Gastrocnemius medialis (tissue), 4 donors: Measurements from ENCODE around the gene NFATC4. TPM values are rescaled to one million over a fixed set of nuclear protein-coding genes. Genes with fewer than 3 reads are reported as not detected.

Source experiments
- ATAC-seq, 2 donors: fragments of 150-250 bp; one replicate each; pipeline ENCODE4 v1.9.1; 2016
- DNase-seq, 2 donors: peaks; one replicate each; pipeline ENCODE4 v3.0.0-alpha.2; 2019
- H3K27ac ChIP-seq, 4 donors: fragments of 200-600 bp; sonication (generic); 1 replicate in 1 of 4; 2 replicates in 3 of 4; pipeline ENCODE4 v1.5.1; 2016 to 2018; ENCODE audit warnings: mild to moderate bottlenecking in 2 of 4, moderate library complexity in 1 of 4
- H3K27me3 ChIP-seq, 3 donors: fragments of 200-600 bp; sonication (generic) in 2 of 3; 1 replicate in 1 of 3; 2 replicates in 2 of 3; pipeline versions ENCODE4 v1.5.1 to v1.6.0; 2016 to 2019; ENCODE audit warnings: mild to moderate bottlenecking in 1 of 3, moderate library complexity in 1 of 3
- H3K36me3 ChIP-seq, 2 donors: fragments of 200-600 bp; sonication (generic) in 1 of 2; one replicate each; pipeline ENCODE4 v1.5.1; 2017 to 2018
- H3K4me1 ChIP-seq, 2 donors: fragments of 200-600 bp; sonication (generic) in 1 of 2; one replicate each; pipeline ENCODE4 v1.5.1; 2016 to 2017; ENCODE audit warnings: mild to moderate bottlenecking in 2 of 2
- H3K4me3 ChIP-seq, 4 donors: fragments of 200-600 bp; sonication (generic) in 3 of 4; 1 replicate in 1 of 4; 2 replicates in 3 of 4; pipeline ENCODE4 v1.5.1; 2016 to 2019; ENCODE audit warnings: mild to moderate bottlenecking in 2 of 4
- H3K9me3 ChIP-seq, 3 donors: fragments of 200-600 bp; sonication (generic) in 2 of 3; 1 replicate in 1 of 3; 2 replicates in 2 of 3; pipeline ENCODE4 v1.5.1; 2016 to 2019
- POLR2A ChIP-seq, 2 donors: fragments of 450-650 bp; IDR thresholded peaks; one replicate each; pipeline ENCODE4 v1.6.1; 2017; ENCODE audit warnings: antibody characterized with exemption in 2 of 2, mild to moderate bottlenecking in 2 of 2, moderate library complexity in 2 of 2
- in situ Hi-C, 4 donors: fragments of 200-750 bp; cut with MboI; loops; one replicate each; pipeline versions ENCODE4 v1.15.0 to v1.8.0; 2017; ENCODE audit warnings: low sequenced_read_pairs in 4 of 4
- intact Hi-C: fragments of 100-400 bp; cut with DNase I; formaldehyde crosslinking; loops from one replicate; pipeline ENCODE4 v1.15.1; 2023; ENCODE audit warnings: low total_unique reads
- total RNA-seq, 4 donors: library from RNA; depleted of rRNA; stranded (reverse); fragments of >200 nt; gene quantifications; one replicate each; pipeline versions ENCODE4 v1.1.0 to v1.2.3, GENCODE V29; 2016
- TF ChIP-seq, protein P1 (sequence below), 5 experiments: fragments of 450-650 bp in 3 of 5; fragments of 200-600 bp in 2 of 5; sonication (generic) in 2 of 5; IDR thresholded peaks in 4 of 5; conservative IDR thresholded peaks in 1 of 5; 1 replicate in 4 of 5; 2 replicates in 1 of 5; pipeline ENCODE4 v1.5.1; 2016 to 2019; ENCODE audit warnings: antibody characterized with exemption in 5 of 5, mild to moderate bottlenecking in 3 of 5, moderate library complexity in 3 of 5

NFATC4 gene
- total RNA-seq, 4 donors from 2014 or later, result 4.6 to 13.2 (median 7.5) TPM

DNA sequence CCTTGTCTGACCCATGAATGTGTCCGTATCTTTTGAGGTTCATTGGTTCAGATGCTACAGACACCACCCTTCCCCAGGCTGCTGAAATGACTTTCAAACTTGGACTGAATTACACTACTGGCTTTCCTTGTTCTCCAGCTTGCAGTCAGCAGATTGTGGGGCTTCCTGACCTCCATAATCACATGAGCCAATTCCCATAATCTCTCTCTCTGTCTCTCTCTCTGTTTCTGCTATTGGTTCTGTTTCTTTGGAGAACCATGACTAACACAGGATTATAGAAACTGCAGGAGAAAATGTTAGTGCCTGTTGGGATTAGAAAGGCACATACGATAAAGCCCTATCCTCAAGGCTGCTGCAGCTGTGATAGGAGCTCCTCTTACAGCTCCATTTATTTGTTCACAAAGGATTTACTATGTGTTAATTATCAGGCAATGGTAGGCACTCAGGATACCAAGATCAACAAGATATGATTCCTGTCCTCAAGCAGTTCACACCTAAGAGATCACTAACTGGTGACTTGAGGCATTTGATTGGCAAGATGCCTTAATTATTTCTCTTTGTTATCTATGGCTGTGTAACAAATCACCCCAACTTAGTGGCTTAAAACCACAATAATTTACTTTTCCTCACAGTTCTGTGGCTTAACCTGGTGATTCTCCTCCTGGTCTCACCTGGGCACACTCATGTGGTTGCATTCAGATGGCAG lies 20.6 kb downstream of the NFATC4 start:
- in situ Hi-C loops, result no loop called here
- ATAC-seq, result no peak
- no peak overlapping the region for H3K27ac ChIP-seq

DNA sequence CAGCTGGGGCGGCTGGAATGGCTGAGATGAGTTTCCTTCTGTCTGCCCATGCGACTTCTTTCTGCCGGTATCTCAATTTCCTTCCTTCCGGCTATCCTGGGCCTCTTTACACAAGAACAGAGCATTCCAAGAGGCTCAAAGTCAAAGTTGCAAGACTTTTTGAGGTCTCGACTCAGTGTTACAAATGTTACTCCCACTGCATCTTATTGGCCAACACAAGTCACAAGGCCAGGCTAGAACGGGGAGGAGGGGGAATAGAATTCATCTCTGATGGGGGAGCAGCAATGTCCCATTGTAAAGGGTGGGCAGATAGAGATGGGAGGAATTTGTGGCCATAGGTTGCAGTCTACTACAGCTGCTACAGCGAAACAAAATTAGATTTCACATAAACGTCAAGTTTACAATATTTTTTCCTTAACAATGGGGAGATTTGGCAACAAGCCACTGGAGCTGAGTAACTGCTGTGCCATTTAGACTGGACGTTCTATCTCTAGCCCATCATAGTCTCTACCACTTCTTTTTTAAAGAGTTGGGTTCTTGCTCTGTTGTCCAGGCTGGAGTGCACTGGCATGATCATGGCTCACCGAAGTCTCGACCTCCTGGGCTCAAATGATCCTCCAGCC lies 21.4 kb downstream of the NFATC4 start:
- TF ChIP-seq, protein P1, sequence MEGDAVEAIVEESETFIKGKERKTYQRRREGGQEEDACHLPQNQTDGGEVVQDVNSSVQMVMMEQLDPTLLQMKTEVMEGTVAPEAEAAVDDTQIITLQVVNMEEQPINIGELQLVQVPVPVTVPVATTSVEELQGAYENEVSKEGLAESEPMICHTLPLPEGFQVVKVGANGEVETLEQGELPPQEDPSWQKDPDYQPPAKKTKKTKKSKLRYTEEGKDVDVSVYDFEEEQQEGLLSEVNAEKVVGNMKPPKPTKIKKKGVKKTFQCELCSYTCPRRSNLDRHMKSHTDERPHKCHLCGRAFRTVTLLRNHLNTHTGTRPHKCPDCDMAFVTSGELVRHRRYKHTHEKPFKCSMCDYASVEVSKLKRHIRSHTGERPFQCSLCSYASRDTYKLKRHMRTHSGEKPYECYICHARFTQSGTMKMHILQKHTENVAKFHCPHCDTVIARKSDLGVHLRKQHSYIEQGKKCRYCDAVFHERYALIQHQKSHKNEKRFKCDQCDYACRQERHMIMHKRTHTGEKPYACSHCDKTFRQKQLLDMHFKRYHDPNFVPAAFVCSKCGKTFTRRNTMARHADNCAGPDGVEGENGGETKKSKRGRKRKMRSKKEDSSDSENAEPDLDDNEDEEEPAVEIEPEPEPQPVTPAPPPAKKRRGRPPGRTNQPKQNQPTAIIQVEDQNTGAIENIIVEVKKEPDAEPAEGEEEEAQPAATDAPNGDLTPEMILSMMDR (IDR thresholded peaks at IDR 0.05 in 4 of 5, conservative IDR thresholded peaks at IDR 0.05 in 1 of 5), result no peak
- no peak for TF ChIP-seq POLR2A (IDR thresholded peaks at IDR 0.05)
- no peaks in the 10 kb centered on the region for H3K4me1 ChIP-seq
- peaks cover 7 to 13% (median 12%) of the 10 kb centered on the region in 3 donors for H3K27me3 ChIP-seq
- H3K36me3 ChIP-seq, result no peaks in the 10 kb centered on the region
- H3K4me3 ChIP-seq, result no peak overlapping the region
- ATAC-seq (no peak), DNase-seq (no peak)
- intact Hi-C loops (no loop called here), in situ Hi-C loops (no loop called here)
- H3K27ac ChIP-seq, result no peak overlapping the region
- H3K9me3 ChIP-seq, result no peaks in the 10 kb centered on the region

More for the DNA sequence above, 20.6 kb downstream of the NFATC4 start:
- Histone ChIP-seq H3K9me3 (no peaks in the 10 kb centered on the region), H3K4me1 (no peaks in the 10 kb centered on the region), H3K36me3 (no peaks in the 10 kb centered on the region), H3K4me3 (no peak overlapping the region), H3K27me3 (peaks cover 7 to 13% (median 12%) of the 10 kb centered on the region in 3 donors)
- TF ChIP-seq, protein P1 (IDR thresholded peaks at IDR 0.05 in 4 of 5, conservative IDR thresholded peaks at IDR 0.05 in 1 of 5), result no peak
- TF ChIP-seq POLR2A (IDR thresholded peaks at IDR 0.05), result no peak
- intact Hi-C loops, result no loop called here
- DNase-seq, result no peak

DNA sequence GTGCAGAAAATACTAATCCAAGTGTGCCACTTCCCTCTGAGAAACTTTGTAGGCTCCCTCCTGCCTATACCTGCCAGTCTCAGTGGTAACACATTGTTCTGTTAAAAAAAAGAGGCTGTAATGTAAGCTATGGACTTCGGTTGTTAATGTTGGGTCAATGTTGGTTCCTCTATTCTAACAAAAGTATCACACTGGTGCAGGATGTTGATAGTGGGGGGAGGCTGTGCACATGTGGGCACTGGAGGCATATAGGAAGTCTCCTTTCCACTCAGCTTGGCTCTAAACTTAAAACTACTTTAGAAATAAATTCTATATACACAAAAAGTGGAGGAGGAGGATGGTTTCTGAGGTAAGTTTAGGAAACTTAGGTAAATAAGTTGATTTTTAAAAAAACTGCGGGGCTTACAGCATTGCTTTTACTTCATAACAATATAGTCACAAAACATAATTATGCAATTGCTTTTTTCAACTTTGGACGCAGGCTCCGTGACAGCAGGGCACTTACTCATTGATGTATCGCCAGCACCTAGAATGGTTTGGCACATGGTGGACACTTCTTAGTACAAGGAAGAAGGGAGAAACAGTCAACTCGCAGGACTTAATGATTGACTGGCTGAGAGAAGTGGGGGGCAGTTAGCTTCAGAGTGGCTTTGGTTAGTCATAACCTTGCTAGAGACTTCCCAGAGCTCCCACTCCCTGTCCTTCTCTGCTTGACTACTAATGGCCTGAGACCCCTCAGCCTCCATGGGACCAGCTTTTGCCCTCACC lies 22.9 kb downstream of the NFATC4 start:
- H3K27me3 ChIP-seq, result peaks cover 7 to 13% (median 12%) of the 10 kb centered on the region in 3 donors
- in situ Hi-C loops, result no loop called here

DNA sequence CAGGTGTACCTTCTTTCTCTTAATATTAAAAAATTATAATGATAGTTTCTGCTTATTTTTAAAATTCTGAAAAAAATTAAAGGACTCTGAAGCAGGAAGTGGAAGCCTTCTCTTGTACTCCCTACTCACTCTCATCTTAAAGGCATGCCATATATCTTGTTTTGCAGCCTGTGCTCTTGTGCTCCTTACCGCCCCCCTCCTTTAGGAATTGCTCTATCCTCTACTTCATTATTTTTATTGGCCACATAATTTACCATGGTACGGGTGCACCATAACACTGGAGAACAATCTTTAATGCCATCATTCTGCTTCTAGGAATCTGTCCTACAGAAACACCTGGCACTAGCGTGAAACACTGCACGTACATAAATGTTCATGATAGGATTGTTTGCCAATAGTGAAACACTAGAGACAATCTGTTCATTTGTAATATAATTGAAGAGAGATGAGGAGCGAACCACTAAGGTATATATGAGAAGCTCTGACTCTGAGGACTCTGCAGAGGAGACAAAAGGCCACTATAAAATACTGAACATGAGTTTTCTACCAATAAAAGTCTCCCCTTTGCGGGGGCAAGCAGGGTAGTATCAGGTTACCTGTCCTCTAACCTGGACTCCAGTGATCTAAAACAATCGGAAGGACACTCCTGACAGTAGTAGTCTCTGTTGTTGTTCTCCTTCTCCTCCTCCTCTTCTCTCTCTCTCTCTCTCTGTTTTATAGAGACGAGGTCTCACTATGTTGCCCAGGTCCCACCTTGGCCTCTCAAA lies 24.5 kb downstream of the NFATC4 start:
- Histone ChIP-seq H3K27ac (no peak overlapping the region), H3K27me3 (peaks cover 7 to 13% (median 12%) of the 10 kb centered on the region in 3 donors), H3K4me1 (no peaks in the 10 kb centered on the region), H3K9me3 (no peaks in the 10 kb centered on the region), H3K4me3 (no peak overlapping the region), H3K36me3 (no peaks in the 10 kb centered on the region)
- in situ Hi-C loops (no loop called here), intact Hi-C loops (no loop called here)
- DNase-seq (no peak), ATAC-seq (no peak)
- TF ChIP-seq POLR2A (IDR thresholded peaks at IDR 0.05), result no peak
- TF ChIP-seq, protein P1 (IDR thresholded peaks at IDR 0.05 in 4 of 5, conservative IDR thresholded peaks at IDR 0.05 in 1 of 5), result no peak

More for the DNA sequence above, 22.9 kb downstream of the NFATC4 start:
- intact Hi-C loops, result no loop called here
- Histone ChIP-seq H3K4me1 (no peaks in the 10 kb centered on the region), H3K9me3 (no peaks in the 10 kb centered on the region), H3K27ac (no peak overlapping the region), H3K36me3 (no peaks in the 10 kb centered on the region), H3K4me3 (no peak overlapping the region)
- DNase-seq (no peak), ATAC-seq (no peak)
- TF ChIP-seq, protein P1 (IDR thresholded peaks at IDR 0.05 in 4 of 5, conservative IDR thresholded peaks at IDR 0.05 in 1 of 5), result no peak
- TF ChIP-seq POLR2A (IDR thresholded peaks at IDR 0.05), result no peak
